Fibroblast of lung (primary cell): ENCODE results near the gene CRACDL. TPM values are rescaled to one million over a fixed set of nuclear protein-coding genes. Genes with fewer than 3 reads are reported as not detected.

Experiments used
- DNase-seq, 2 donors: peaks; one replicate each; pipeline versions ENCODE4 v3.0.0 to v3.0.0-alpha.2; 2010; ENCODE audit warnings: low read depth in 2 of 2
- H2AFZ ChIP-seq: 2 replicates; pipeline ENCODE4 v1.5.1; 2012; ENCODE audit warnings: low read length, control low read depth, inconsistent platforms
- H3K27ac ChIP-seq: 2 replicates; pipeline ENCODE4 v1.5.1; 2011; ENCODE audit warnings: low read length, control low read depth; ENCODE audit not compliant: insufficient read depth
- H3K27me3 ChIP-seq: 2 replicates; pipeline ENCODE4 v1.5.1; 2011; ENCODE audit warnings: mild to moderate bottlenecking, low read length; ENCODE audit not compliant: control insufficient read depth, insufficient read depth
- H3K36me3 ChIP-seq: 2 replicates; pipeline ENCODE4 v1.5.1; 2011; ENCODE audit warnings: low read length; ENCODE audit not compliant: control insufficient read depth, insufficient read depth
- H3K4me1 ChIP-seq: 2 replicates; pipeline ENCODE4 v1.5.1; 2011; ENCODE audit warnings: low read length; ENCODE audit not compliant: control insufficient read depth, insufficient read depth; ENCODE audit errors: extremely low read depth
- H3K4me2 ChIP-seq: 2 replicates; pipeline ENCODE4 v1.5.1; 2011; ENCODE audit warnings: low read length, control low read depth; ENCODE audit not compliant: insufficient read depth; ENCODE audit errors: extremely low read depth
- H3K4me3 ChIP-seq, 4 experiments: fragments of 200-600 bp in 1 of 4; sonication (generic) in 1 of 4; replicated peaks in 1 of 4; 2 replicates each; pipeline ENCODE4 v1.5.1; 2011 to 2016; ENCODE audit warnings: low read length in 4 of 4, low read depth in 3 of 4, mild to moderate bottlenecking in 3 of 4, control low read depth in 2 of 4, inconsistent platforms in 1 of 4, mixed read lengths in 1 of 4; ENCODE audit not compliant: insufficient read depth in 1 of 4; ENCODE audit errors: control extremely low read depth in 1 of 4
- H3K79me2 ChIP-seq: 2 replicates; pipeline ENCODE4 v1.5.1; 2012; ENCODE audit warnings: mild to moderate bottlenecking, low read length, inconsistent platforms; ENCODE audit not compliant: control insufficient read depth, insufficient read depth
- H3K9ac ChIP-seq: 2 replicates; pipeline ENCODE4 v1.5.1; 2011; ENCODE audit warnings: mild to moderate bottlenecking, low read length, control low read depth; ENCODE audit not compliant: insufficient read depth
- H3K9me3 ChIP-seq: 2 replicates; pipeline ENCODE4 v1.5.1; 2012; ENCODE audit warnings: low read depth, low read length; ENCODE audit not compliant: control insufficient read depth, insufficient read depth
- H4K20me1 ChIP-seq: 2 replicates; pipeline ENCODE4 v1.5.1; 2011; ENCODE audit warnings: low read length; ENCODE audit not compliant: control insufficient read depth, insufficient read depth; ENCODE audit errors: extremely low read depth
- EZH2 ChIP-seq: IDR thresholded peaks from 2 replicates; pipeline ENCODE4 v1.5.1; 2012; ENCODE audit warnings: low read length, control low read depth, mild to moderate bottlenecking; ENCODE audit errors: missing control alignments
- polyA plus RNA-seq, 2 donors: library from polyadenylated mRNA; depleted of rRNA in 1 of 2; stranded (reverse) in 1 of 2; unstranded in 1 of 2; fragments of >200 nt; gene quantifications; 2 replicates each; pipeline ENCODE4 v1.2.1, GENCODE V29; 2011 to 2012; ENCODE audit warnings: missing spikeins in 1 of 2
- total RNA-seq: library from RNA; depleted of rRNA; stranded (reverse); fragments of >200 nt; gene quantifications from 2 replicates; pipeline ENCODE4 v1.2.1, GENCODE V29; 2014
- TF ChIP-seq, protein P1 (sequence below), 2 donors: IDR thresholded peaks in 1 of 2; conservative IDR thresholded peaks in 1 of 2; 1 replicate in 1 of 2; 2 replicates in 1 of 2; pipeline ENCODE4 v1.5.1; 2011 to 2012; ENCODE audit warnings: low read length in 2 of 2, control low read depth in 1 of 2, inconsistent platforms in 1 of 2, low read depth in 1 of 2, mild to moderate bottlenecking in 1 of 2

Gene CRACDL
- total and polyA plus RNA-seq, 2 donors (not counting 1 experiment from before 2014, with no cell fraction given) = not detected

DNA sequence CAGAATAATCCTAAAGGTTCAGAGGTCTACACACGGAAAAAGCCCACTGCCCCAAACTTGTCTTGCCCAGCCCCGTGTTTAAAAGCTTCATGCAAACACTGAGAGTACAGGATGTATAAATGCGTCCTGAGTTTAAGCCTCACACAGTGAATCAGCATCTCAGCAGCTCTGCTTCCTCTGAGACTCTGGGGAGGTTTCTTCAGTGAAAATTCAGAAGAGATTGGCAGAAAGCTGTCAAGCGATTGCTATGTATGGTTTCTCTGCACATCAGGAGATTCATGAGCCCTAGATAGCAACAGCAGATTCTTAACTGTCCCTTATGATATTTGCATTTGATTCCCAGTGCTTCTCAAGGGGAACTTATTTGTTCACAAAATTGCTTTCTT lies 27.1 kb downstream of the CRACDL start:
- Histone ChIP-seq H3K4me3 (peak overlapping the region in 1 of 4 experiments; percentile 11), H4K20me1 (no peaks in the 10 kb centered on the region), H2AFZ (no peak overlapping the region), H3K27ac (no peak overlapping the region), H3K9ac (no peak overlapping the region), H3K36me3 (no peaks in the 10 kb centered on the region), H3K27me3 (no peaks in the 10 kb centered on the region), H3K79me2 (no peaks in the 10 kb centered on the region), H3K9me3 (no peaks in the 10 kb centered on the region), H3K4me2 (peak overlapping the region; percentile 27), H3K4me1 (peaks cover 8% of the 10 kb centered on the region)
- TF ChIP-seq, protein P1, sequence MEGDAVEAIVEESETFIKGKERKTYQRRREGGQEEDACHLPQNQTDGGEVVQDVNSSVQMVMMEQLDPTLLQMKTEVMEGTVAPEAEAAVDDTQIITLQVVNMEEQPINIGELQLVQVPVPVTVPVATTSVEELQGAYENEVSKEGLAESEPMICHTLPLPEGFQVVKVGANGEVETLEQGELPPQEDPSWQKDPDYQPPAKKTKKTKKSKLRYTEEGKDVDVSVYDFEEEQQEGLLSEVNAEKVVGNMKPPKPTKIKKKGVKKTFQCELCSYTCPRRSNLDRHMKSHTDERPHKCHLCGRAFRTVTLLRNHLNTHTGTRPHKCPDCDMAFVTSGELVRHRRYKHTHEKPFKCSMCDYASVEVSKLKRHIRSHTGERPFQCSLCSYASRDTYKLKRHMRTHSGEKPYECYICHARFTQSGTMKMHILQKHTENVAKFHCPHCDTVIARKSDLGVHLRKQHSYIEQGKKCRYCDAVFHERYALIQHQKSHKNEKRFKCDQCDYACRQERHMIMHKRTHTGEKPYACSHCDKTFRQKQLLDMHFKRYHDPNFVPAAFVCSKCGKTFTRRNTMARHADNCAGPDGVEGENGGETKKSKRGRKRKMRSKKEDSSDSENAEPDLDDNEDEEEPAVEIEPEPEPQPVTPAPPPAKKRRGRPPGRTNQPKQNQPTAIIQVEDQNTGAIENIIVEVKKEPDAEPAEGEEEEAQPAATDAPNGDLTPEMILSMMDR (conservative IDR thresholded peaks at IDR 0.05 in 1 of 2, IDR thresholded peaks at IDR 0.05 in 1 of 2; ENCODE audit: low read depth in 1 of 2, low read length in 2 of 2) = no peak
- no peak for TF ChIP-seq EZH2
- peak; percentile 39 to 49 for DNase-seq

DNA sequence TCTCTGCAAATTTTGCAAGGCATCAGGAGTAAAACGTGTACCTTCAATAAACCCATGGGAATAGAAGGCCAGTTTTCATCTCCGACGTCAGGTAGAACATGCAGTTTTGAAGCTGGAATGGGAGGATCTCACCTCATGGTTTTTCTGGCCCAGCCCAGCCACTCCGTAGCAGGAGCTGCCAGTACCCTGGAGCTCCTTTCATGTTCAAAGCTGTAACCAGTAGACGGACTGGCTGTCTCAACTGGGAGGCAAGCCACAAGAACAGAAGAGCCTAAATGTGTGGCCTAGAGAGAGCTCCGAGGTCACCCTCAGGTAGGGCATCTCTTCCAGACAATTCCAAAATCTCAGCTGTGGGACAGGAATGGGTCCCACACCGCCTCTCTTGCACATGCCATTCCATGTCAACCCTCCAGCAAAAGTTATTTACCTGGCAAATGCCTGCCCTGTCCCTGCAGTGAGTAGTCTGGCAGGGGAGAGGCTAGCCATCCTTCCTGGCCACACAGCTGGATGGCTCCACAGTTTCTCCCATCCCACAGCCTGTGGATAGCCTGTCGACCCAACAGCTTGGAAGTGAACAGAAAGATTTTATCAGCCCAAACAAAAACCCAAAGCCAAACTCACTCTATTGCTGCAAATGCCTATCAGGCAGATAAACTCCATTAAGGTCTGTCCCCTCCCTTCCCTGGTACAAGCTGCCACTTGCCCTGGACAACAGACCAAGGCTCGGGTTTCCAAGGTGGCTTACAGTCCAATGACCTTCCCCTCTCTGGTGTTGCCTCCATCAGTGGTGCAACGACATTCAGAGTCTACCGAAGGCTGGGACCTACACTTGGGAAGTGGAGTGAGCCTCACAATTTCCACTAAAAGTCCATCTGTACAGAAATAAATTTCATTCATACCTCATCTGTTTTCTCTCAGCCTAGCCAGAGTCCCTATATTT lies 27.8 kb downstream of the CRACDL start:
- TF ChIP-seq EZH2 = no peak
- TF ChIP-seq, protein P1 (conservative IDR thresholded peaks at IDR 0.05 in 1 of 2, IDR thresholded peaks at IDR 0.05 in 1 of 2; ENCODE audit: low read depth in 1 of 2, low read length in 2 of 2) = no peak
- Histone ChIP-seq H3K4me1 (peaks cover 8% of the 10 kb centered on the region), H3K36me3 (no peaks in the 10 kb centered on the region), H3K4me2 (no peak overlapping the region), H3K9ac (no peak overlapping the region), H4K20me1 (no peaks in the 10 kb centered on the region), H3K9me3 (no peaks in the 10 kb centered on the region), H3K4me3 (no peak overlapping the region), H2AFZ (no peak overlapping the region), H3K27ac (no peak overlapping the region), H3K79me2 (no peaks in the 10 kb centered on the region), H3K27me3 (no peaks in the 10 kb centered on the region)
- no peak for DNase-seq

DNA sequence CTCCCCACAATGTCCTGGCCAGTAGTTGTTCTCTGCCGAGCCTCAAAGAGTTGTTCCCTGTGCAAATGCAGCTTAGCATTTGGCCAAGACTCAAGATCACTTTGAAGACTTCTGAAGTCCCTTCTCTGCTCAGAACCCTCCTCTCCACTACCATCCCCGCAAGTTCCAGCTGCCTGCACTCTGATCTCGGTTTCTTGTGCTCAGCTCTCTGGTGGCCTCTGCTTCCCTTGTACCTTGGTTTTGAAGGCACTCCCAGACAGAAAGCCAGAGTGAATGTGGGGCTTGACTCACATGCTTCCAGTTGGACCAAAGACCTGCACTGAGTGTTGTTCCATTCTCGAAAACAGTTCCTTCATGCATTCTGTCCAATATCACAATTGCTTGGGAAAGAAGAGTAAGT lies 28.6 kb downstream of the CRACDL start:
- H3K4me1 ChIP-seq = peaks cover 8% of the 10 kb centered on the region
- H3K79me2 ChIP-seq = no peaks in the 10 kb centered on the region
- H3K9ac ChIP-seq = no peak overlapping the region
- no peak overlapping the region for H3K4me2 ChIP-seq
- no peak for TF ChIP-seq EZH2
- TF ChIP-seq, protein P1 (conservative IDR thresholded peaks at IDR 0.05 in 1 of 2, IDR thresholded peaks at IDR 0.05 in 1 of 2; ENCODE audit: low read depth in 1 of 2, low read length in 2 of 2) = no peak
- no peak overlapping the region for H2AFZ ChIP-seq
- no peaks in the 10 kb centered on the region for H3K36me3 ChIP-seq
- no peak for DNase-seq
- no peaks in the 10 kb centered on the region for H4K20me1 ChIP-seq
- no peak overlapping the region for H3K27ac ChIP-seq
- H3K27me3 ChIP-seq = no peaks in the 10 kb centered on the region
- no peaks in the 10 kb centered on the region for H3K9me3 ChIP-seq
- no peak overlapping the region for H3K4me3 ChIP-seq
